BLaER1 (cell line): ENCODE data around the gene CTTNBP2.

Experiments used
- H3K27ac ChIP-seq: shearing (Covaris generic); formaldehyde crosslinking; 2 replicates; pipeline ENCODE4 v1.8.1; 2022
- H3K27me3 ChIP-seq: shearing (Covaris generic); formaldehyde crosslinking; 2 replicates; pipeline ENCODE4 v1.8.1; 2022
- H3K36me3 ChIP-seq: shearing (Covaris generic); formaldehyde crosslinking; 2 replicates; pipeline ENCODE4 v1.8.1; 2022
- H3K4me1 ChIP-seq: shearing (Covaris generic); formaldehyde crosslinking; 2 replicates; pipeline ENCODE4 v1.8.1; 2022
- H3K4me2 ChIP-seq: shearing (Covaris generic); formaldehyde crosslinking; 2 replicates; pipeline ENCODE4 v1.8.1; 2022
- H3K4me3 ChIP-seq: shearing (Covaris generic); formaldehyde crosslinking; 2 replicates; pipeline ENCODE4 v1.8.1; 2022
- H3K9ac ChIP-seq: shearing (Covaris generic); formaldehyde crosslinking; 2 replicates; pipeline ENCODE4 v1.8.1; 2022
- H3K9me3 ChIP-seq: shearing (Covaris generic); formaldehyde crosslinking; 2 replicates; pipeline ENCODE4 v1.8.1; 2022
- H4K20me1 ChIP-seq: shearing (Covaris generic); formaldehyde crosslinking; 2 replicates; pipeline ENCODE4 v1.8.1; 2022
- Cebpa-rat ChIP-seq: shearing (Covaris generic); IDR thresholded peaks from 2 replicates; pipeline ENCODE4 v1.8.1; 2022

Gene CTTNBP2

GRCh38 chr7:117705630-117706029 lies 167.6 kb downstream of the CTTNBP2 start:
- no peaks in the 10 kb centered on the region for H3K4me1 ChIP-seq
- H3K4me3 ChIP-seq = no peak overlapping the region
- H3K27me3 ChIP-seq = no peaks in the 10 kb centered on the region
- H3K27ac ChIP-seq = no peak overlapping the region
- no peak overlapping the region for H3K4me2 ChIP-seq
- H4K20me1 ChIP-seq = no peaks in the 10 kb centered on the region
- TF ChIP-seq Cebpa-rat = no peak
- H3K9ac ChIP-seq = no peak overlapping the region
- H3K9me3 ChIP-seq = no peaks in the 10 kb centered on the region
- H3K36me3 ChIP-seq = no peaks in the 10 kb centered on the region

GRCh38 chr7:117704063-117704462 lies 169.2 kb downstream of the CTTNBP2 start:
- Histone ChIP-seq H3K27ac (no peak overlapping the region), H3K9me3 (no peaks in the 10 kb centered on the region), H3K4me1 (no peaks in the 10 kb centered on the region), H3K4me3 (no peak overlapping the region), H3K27me3 (no peaks in the 10 kb centered on the region), H4K20me1 (no peaks in the 10 kb centered on the region), H3K36me3 (no peaks in the 10 kb centered on the region), H3K4me2 (no peak overlapping the region), H3K9ac (no peak overlapping the region)
- no peak for TF ChIP-seq Cebpa-rat

GRCh38 chr7:117698018-117698417 lies 175.2 kb downstream of the CTTNBP2 start:
- no peak for TF ChIP-seq Cebpa-rat

GRCh38 chr7:117692338-117692737 lies 180.9 kb downstream of the CTTNBP2 start:
- Histone ChIP-seq H3K27me3 (no peaks in the 10 kb centered on the region), H3K27ac (no peak overlapping the region), H3K9ac (no peak overlapping the region), H3K4me2 (no peak overlapping the region), H3K4me3 (no peak overlapping the region), H3K4me1 (no peaks in the 10 kb centered on the region), H3K36me3 (no peaks in the 10 kb centered on the region), H3K9me3 (no peaks in the 10 kb centered on the region), H4K20me1 (no peaks in the 10 kb centered on the region)
- no peak for TF ChIP-seq Cebpa-rat

More at GRCh38 chr7:117698018-117698417, 175.2 kb downstream of the CTTNBP2 start:
- H3K4me2 ChIP-seq = no peak overlapping the region
- H3K4me3 ChIP-seq = no peak overlapping the region
- H3K9me3 ChIP-seq = no peaks in the 10 kb centered on the region
- no peak overlapping the region for H3K9ac ChIP-seq
- H3K36me3 ChIP-seq = no peaks in the 10 kb centered on the region
- H4K20me1 ChIP-seq = no peaks in the 10 kb centered on the region
- no peak overlapping the region for H3K27ac ChIP-seq
- no peaks in the 10 kb centered on the region for H3K4me1 ChIP-seq
- no peaks in the 10 kb centered on the region for H3K27me3 ChIP-seq

- no peaks in the 10 kb centered on the region for H4K20me1 ChIP-seq
- H3K9me3 ChIP-seq = no peaks in the 10 kb centered on the region
- no peak overlapping the region for H3K27ac ChIP-seq
- H3K27me3 ChIP-seq = no peaks in the 10 kb centered on the region
- no peak for TF ChIP-seq Cebpa-rat
- no peaks in the 10 kb centered on the region for H3K4me1 ChIP-seq
- H3K36me3 ChIP-seq = no peaks in the 10 kb centered on the region
- no peak overlapping the region for H3K9ac ChIP-seq
- H3K4me3 ChIP-seq = no peak overlapping the region
- no peak overlapping the region for H3K4me2 ChIP-seq
Observed at GRCh38 chr7:117690147-117690546, 183.1 kb downstream of the CTTNBP2 start.

- H3K9ac ChIP-seq = no peak overlapping the region
- no peaks in the 10 kb centered on the region for H4K20me1 ChIP-seq
- no peaks in the 10 kb centered on the region for H3K27me3 ChIP-seq
- TF ChIP-seq Cebpa-rat = no peak
- H3K4me1 ChIP-seq = no peaks in the 10 kb centered on the region
- H3K4me2 ChIP-seq = no peak overlapping the region
- no peak overlapping the region for H3K27ac ChIP-seq
- no peaks in the 10 kb centered on the region for H3K9me3 ChIP-seq
- H3K36me3 ChIP-seq = no peaks in the 10 kb centered on the region
- no peak overlapping the region for H3K4me3 ChIP-seq
Observed at GRCh38 chr7:117689406-117689805, 183.8 kb downstream of the CTTNBP2 start.

- H4K20me1 ChIP-seq = no peaks in the 10 kb centered on the region
- TF ChIP-seq Cebpa-rat = no peak
- H3K9me3 ChIP-seq = no peaks in the 10 kb centered on the region
- H3K27me3 ChIP-seq = no peaks in the 10 kb centered on the region
- H3K4me1 ChIP-seq = no peaks in the 10 kb centered on the region
- no peak overlapping the region for H3K9ac ChIP-seq
- no peaks in the 10 kb centered on the region for H3K36me3 ChIP-seq
- no peak overlapping the region for H3K4me2 ChIP-seq
- H3K27ac ChIP-seq = no peak overlapping the region
- no peak overlapping the region for H3K4me3 ChIP-seq
Observed at GRCh38 chr7:117688126-117688525, 185.1 kb downstream of the CTTNBP2 start.

- no peak overlapping the region for H3K9ac ChIP-seq
- no peak for TF ChIP-seq Cebpa-rat
- no peaks in the 10 kb centered on the region for H3K27me3 ChIP-seq
- no peak overlapping the region for H3K27ac ChIP-seq
- H3K36me3 ChIP-seq = no peaks in the 10 kb centered on the region
- no peaks in the 10 kb centered on the region for H3K4me1 ChIP-seq
- no peak overlapping the region for H3K4me3 ChIP-seq
- no peak overlapping the region for H3K4me2 ChIP-seq
- H3K9me3 ChIP-seq = no peaks in the 10 kb centered on the region
- H4K20me1 ChIP-seq = no peaks in the 10 kb centered on the region
Observed at GRCh38 chr7:117686311-117686935, 186.8 kb downstream of the CTTNBP2 start.

- H3K4me3 ChIP-seq = no peak overlapping the region
- H4K20me1 ChIP-seq = no peaks in the 10 kb centered on the region
- H3K4me1 ChIP-seq = no peaks in the 10 kb centered on the region
- H3K9ac ChIP-seq = no peak overlapping the region
- no peaks in the 10 kb centered on the region for H3K36me3 ChIP-seq
- H3K27ac ChIP-seq = no peak overlapping the region
- no peaks in the 10 kb centered on the region for H3K9me3 ChIP-seq
- no peak for TF ChIP-seq Cebpa-rat
- H3K27me3 ChIP-seq = no peaks in the 10 kb centered on the region
- H3K4me2 ChIP-seq = no peak overlapping the region
Observed at GRCh38 chr7:117685795-117686194, 187.4 kb downstream of the CTTNBP2 start.

GRCh38 chr7:117683430-117684175 lies 189.6 kb downstream of the CTTNBP2 start:
- no peaks in the 10 kb centered on the region for H3K36me3 ChIP-seq
- TF ChIP-seq Cebpa-rat = no peak
- no peak overlapping the region for H3K4me2 ChIP-seq
- H3K4me1 ChIP-seq = no peaks in the 10 kb centered on the region
- no peaks in the 10 kb centered on the region for H3K27me3 ChIP-seq
- no peak overlapping the region for H3K9ac ChIP-seq
- H3K4me3 ChIP-seq = no peak overlapping the region
- no peaks in the 10 kb centered on the region for H3K9me3 ChIP-seq
- H4K20me1 ChIP-seq = no peaks in the 10 kb centered on the region
- H3K27ac ChIP-seq = no peak overlapping the region
